CD14-positive monocyte (primary cell): ENCODE measurements around the gene BAZ1A. TPM values are rescaled to one million over a fixed set of nuclear protein-coding genes. Genes with fewer than 3 reads are reported as not detected.

ENCODE experiments used
- DNase-seq, 3 donors: peaks; one replicate each; pipeline ENCODE4 v3.0.0-alpha.2; 2011 to 2022
- H2AFZ ChIP-seq: 2 replicates; pipeline ENCODE4 v1.6.0; 2012; ENCODE audit warnings: mild to moderate bottlenecking, low read depth, low read length, inconsistent platforms; ENCODE audit not compliant: insufficient read depth, poor library complexity, severe bottlenecking
- H3K27ac ChIP-seq, 2 donors: 1 replicate in 1 of 2; 2 replicates in 1 of 2; pipeline ENCODE4 v1.5.1; 2012 to 2013; ENCODE audit warnings: low read length in 2 of 2, control low read depth in 1 of 2, inconsistent platforms in 1 of 2, low read depth in 1 of 2, mild to moderate bottlenecking in 1 of 2
- H3K27me3 ChIP-seq, 2 donors: one replicate each; pipeline versions ENCODE4 v1.6.0 to v1.6.1; 2011 to 2013; ENCODE audit warnings: low read length in 2 of 2; ENCODE audit not compliant: control insufficient read depth in 2 of 2, insufficient read depth in 2 of 2
- H3K36me3 ChIP-seq, 2 donors: replicated peaks in 1 of 2; 1 replicate in 1 of 2; 2 replicates in 1 of 2; pipeline versions ENCODE4 v1.5.1 to v1.6.1; 2012 to 2013; ENCODE audit warnings: low read length in 2 of 2, control low read depth in 1 of 2, inconsistent platforms in 1 of 2, mild to moderate bottlenecking in 1 of 2; ENCODE audit not compliant: insufficient read depth in 2 of 2, control insufficient read depth in 1 of 2
- H3K4me1 ChIP-seq, 2 donors: 1 replicate in 1 of 2; 2 replicates in 1 of 2; pipeline versions ENCODE4 v1.5.1 to v1.6.1; 2012 to 2013; ENCODE audit warnings: low read length in 2 of 2, control low read depth in 1 of 2, inconsistent platforms in 1 of 2, mild to moderate bottlenecking in 1 of 2, moderate library complexity in 1 of 2; ENCODE audit not compliant: insufficient read depth in 2 of 2, control insufficient read depth in 1 of 2
- H3K4me2 ChIP-seq: replicated peaks from 2 replicates; pipeline ENCODE3; 2012; ENCODE audit warnings: low read length, moderate library complexity, mild to moderate bottlenecking; ENCODE audit not compliant: poor library complexity, severe bottlenecking; ENCODE audit errors: extremely low read depth
- H3K4me3 ChIP-seq, 3 experiments: fragments of 200-600 bp in 1 of 3; sonication (generic) in 1 of 3; replicated peaks in 1 of 3; 1 replicate in 2 of 3; 2 replicates in 1 of 3; pipeline ENCODE4 v1.5.1; 2011 to 2013; ENCODE audit warnings: low read length in 3 of 3, mild to moderate bottlenecking in 3 of 3, control low read depth in 2 of 3, low read depth in 2 of 3, inconsistent platforms in 1 of 3, moderate library complexity in 1 of 3
- H3K79me2 ChIP-seq: 2 replicates; pipeline ENCODE4 v1.6.0; 2012; ENCODE audit warnings: mild to moderate bottlenecking, control low read depth, inconsistent platforms, low read length, moderate library complexity; ENCODE audit not compliant: insufficient read depth
- H3K9ac ChIP-seq: 2 replicates; pipeline ENCODE4 v1.6.0; 2017; ENCODE audit warnings: low read length, mild to moderate bottlenecking; ENCODE audit not compliant: insufficient read depth, poor library complexity, severe bottlenecking
- H3K9me3 ChIP-seq, 2 donors: replicated peaks in 1 of 2; 1 replicate in 1 of 2; 2 replicates in 1 of 2; pipeline versions ENCODE4 v1.5.1 to v1.6.1; 2012 to 2013; ENCODE audit warnings: low read length in 2 of 2, control low read depth in 1 of 2; ENCODE audit not compliant: control insufficient read depth in 1 of 2, insufficient read depth in 1 of 2
- H4K20me1 ChIP-seq: 2 replicates; pipeline ENCODE4 v1.6.0; 2012; ENCODE audit warnings: mild to moderate bottlenecking, low read length, control low read depth, moderate library complexity; ENCODE audit not compliant: insufficient read depth
- H3K27ac Mint-ChIP-seq, 7 donors: one replicate each; pipeline ENCODE4 v1.8.0; 2020; ENCODE audit warnings: mild to moderate bottlenecking in 7 of 7, mixed read lengths in 7 of 7, moderate library complexity in 6 of 7, inconsistent platforms in 2 of 7
- H3K27me3 Mint-ChIP-seq, 3 donors: one replicate each; pipeline ENCODE4 v1.8.0; 2021 to 2022; ENCODE audit warnings: low read depth in 3 of 3, mild to moderate bottlenecking in 3 of 3, mixed read lengths in 3 of 3, moderate library complexity in 3 of 3, inconsistent platforms in 1 of 3
- H3K36me3 Mint-ChIP-seq, 2 donors: one replicate each; pipeline ENCODE4 v1.8.0; 2020; ENCODE audit warnings: mixed read lengths in 2 of 2, inconsistent platforms in 1 of 2, mild to moderate bottlenecking in 1 of 2
- H3K4me1 Mint-ChIP-seq: one replicate; pipeline ENCODE4 v1.8.0; 2020; ENCODE audit warnings: mild to moderate bottlenecking, mixed read lengths
- H3K4me3 Mint-ChIP-seq, 2 donors: one replicate each; pipeline ENCODE4 v1.8.0; 2020; ENCODE audit warnings: mild to moderate bottlenecking in 2 of 2, mixed read lengths in 2 of 2, moderate library complexity in 1 of 2
- H3K9me3 Mint-ChIP-seq, 7 donors: one replicate each; pipeline ENCODE4 v1.8.0; 2020 to 2022; ENCODE audit warnings: mixed read lengths in 7 of 7, mild to moderate bottlenecking in 6 of 7, moderate library complexity in 6 of 7, inconsistent platforms in 2 of 7
- CTCF ChIP-seq: fragments of 200-600 bp; IDR thresholded peaks from one replicate; pipeline ENCODE4 v1.8.0; 2022; ENCODE audit warnings: antibody characterized with exemption, mild to moderate bottlenecking
- WGBS: methylation state at CpG from one replicate; pipeline ENCODE4 v1.1.5; 2013; ENCODE audit warnings: missing lambda C conversion rate; ENCODE audit not compliant: insufficient coverage; 5-methylcytosine and 5-hydroxymethylcytosine counted together
- intact Hi-C, 2 donors: fragments of 100-400 bp; cut with micrococcal nuclease; formaldehyde crosslinking; loops; one replicate each; pipeline versions ENCODE4 v1.15.0 to v1.15.1; 2023
- polyA plus RNA-seq, 3 donors: library from polyadenylated mRNA; depleted of rRNA in 1 of 3; unstranded in 2 of 3; stranded (reverse) in 1 of 3; fragments of 300-500 nt in 2 of 3; fragments of >200 nt in 1 of 3; fragmentation: Illumina TruSeq in 2 of 3; gene quantifications; 1 replicate in 2 of 3; 2 replicates in 1 of 3; pipeline ENCODE4 v1.2.3, GENCODE V29; 2012 to 2021

BAZ1A gene
- polyA plus RNA-seq, 3 donors, result 7.3 to 25.5 (median 12.7) TPM

- Histone ChIP-seq H3K9me3 (no peaks in the 10 kb centered on the region), H3K36me3 (no peaks in the 10 kb centered on the region), H3K27me3 (no peaks in the 10 kb centered on the region), H3K4me1 (no peaks in the 10 kb centered on the region), H3K27ac (no peak overlapping the region), H4K20me1 (no peaks in the 10 kb centered on the region), H2AFZ (no peak overlapping the region), H3K79me2 (no peaks in the 10 kb centered on the region), H3K4me2 (no peak overlapping the region), H3K4me3 (no peak overlapping the region), H3K9ac (no peak overlapping the region)
- TF ChIP-seq CTCF, result no peak
- WGBS, result 67% methylated on average over 1 of the region's 6 CpGs
- Mint-ChIP-seq H3K9me3 (no peaks in the 10 kb centered on the region), H3K4me1 (peaks cover 9% of the 10 kb centered on the region), H3K27me3 (peaks cover 0 to 4% (median 0%) of the 10 kb centered on the region in 3 donors), H3K36me3 (no peaks in the 10 kb centered on the region), H3K27ac (no peak overlapping the region), H3K4me3 (no peak overlapping the region)
- no peak for DNase-seq
- intact Hi-C loops, result no loop called here
These were observed 36.3 kb upstream of the BAZ1A start for GRCh38 chr14:34911209-34912150.

- no peaks in the 10 kb centered on the region for H3K36me3 Mint-ChIP-seq
- H3K27ac ChIP-seq, result no peak overlapping the region
- no peaks in the 10 kb centered on the region for H3K4me1 Mint-ChIP-seq
- H2AFZ ChIP-seq, result no peak overlapping the region
- DNase-seq, result no peak
- no peaks in the 10 kb centered on the region for H4K20me1 ChIP-seq
- no peaks in the 10 kb centered on the region for H3K9me3 Mint-ChIP-seq
- no peaks in the 10 kb centered on the region for H3K27me3 ChIP-seq
- H3K9me3 ChIP-seq, result no peaks in the 10 kb centered on the region
- TF ChIP-seq CTCF, result no peak
- no peak overlapping the region for H3K9ac ChIP-seq
- no peak overlapping the region for H3K4me3 ChIP-seq
- no peak overlapping the region for H3K27ac Mint-ChIP-seq
- intact Hi-C loops, result no loop called here
- H3K36me3 ChIP-seq, result no peaks in the 10 kb centered on the region
- no peaks in the 10 kb centered on the region for H3K4me1 ChIP-seq
- no peaks in the 10 kb centered on the region for H3K79me2 ChIP-seq
- H3K4me2 ChIP-seq, result no peak overlapping the region
- no peak overlapping the region for H3K4me3 Mint-ChIP-seq
- WGBS, result 94% methylated on average over 2 of the region's 4 CpGs
- H3K27me3 Mint-ChIP-seq, result peaks cover 0 to 2% (median 0%) of the 10 kb centered on the region in 3 donors
These were observed 31.1 kb upstream of the BAZ1A start for GRCh38 chr14:34906287-34906686.
